Stimulated activated CD4-positive, alpha-beta T cell treated with anti-CD3 and anti-CD28 coated beads, TNF-alpha, amount 100 ng/mL, for 4 hours (primary cell): Measurements from ENCODE around the gene ZMIZ2.
"Not testable (repeated sequence)": the region's sequence is repeated elsewhere in the genome, so short reads cannot be mapped to it uniquely, and the experiment has no call there.

Experiments
- DNase-seq, 3 experiments: peaks; one replicate each; pipeline ENCODE4 v3.0.0-alpha.2; 2020; ENCODE audit warnings: low read depth in 3 of 3

Gene ZMIZ2

GRCh38 chr7:44802418-44803025, 53.9 kb downstream of the ZMIZ2 start:
- no peak for DNase-seq

DNA sequence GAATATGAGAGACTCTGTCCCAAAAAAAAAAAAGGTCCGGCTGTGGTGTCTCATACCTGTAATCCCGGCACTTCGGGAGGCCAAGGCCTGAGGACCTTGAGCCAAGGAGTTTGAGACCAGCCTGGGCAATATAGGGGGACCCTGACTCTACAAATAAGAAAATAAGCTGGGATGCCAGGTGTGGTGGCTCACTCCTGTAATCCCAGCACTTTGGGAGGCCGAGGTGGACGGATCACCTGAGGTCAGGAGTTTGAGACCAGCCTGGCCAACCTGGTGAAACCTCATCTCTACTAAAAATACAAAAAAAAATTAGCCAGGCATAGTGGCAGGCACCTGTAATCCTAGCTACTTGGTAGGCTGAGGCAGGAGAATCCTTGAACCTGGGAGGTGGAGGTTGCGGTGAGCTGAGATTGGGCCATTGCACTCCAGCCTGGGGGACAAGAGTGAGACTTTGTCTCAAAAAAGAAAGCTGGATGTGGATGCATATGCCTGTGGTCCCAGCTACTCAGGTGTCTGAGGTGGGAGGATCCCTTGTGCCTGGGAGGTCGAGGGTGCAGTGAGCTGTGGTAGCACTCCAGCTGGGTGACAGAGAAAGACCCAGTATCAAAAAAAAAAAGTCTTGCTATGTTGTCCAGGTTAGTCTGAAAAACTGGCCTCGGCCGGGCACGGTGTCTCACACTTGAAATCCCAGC, 55.3 kb downstream of the ZMIZ2 start:
- not testable (repeated sequence) for DNase-seq

DNA sequence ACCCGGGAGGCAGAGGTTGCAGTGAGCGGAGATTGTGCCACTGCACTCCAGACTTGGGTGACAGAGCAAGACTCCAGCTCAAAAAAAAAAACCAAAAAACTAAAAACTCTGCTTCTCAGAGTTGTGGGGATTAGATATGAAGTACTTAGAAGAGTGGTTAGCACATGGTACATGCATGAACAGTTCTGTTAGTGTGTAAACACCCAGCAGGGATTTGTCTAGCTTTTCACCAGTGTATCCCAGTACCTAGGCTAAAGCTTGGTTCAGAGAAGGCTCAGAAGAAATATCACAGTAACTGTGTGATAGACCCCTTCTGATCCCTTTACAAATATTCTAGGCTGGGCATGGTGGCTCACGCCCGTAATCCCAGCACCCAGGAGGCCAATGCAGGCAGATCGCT, 57.3 kb downstream of the ZMIZ2 start:
- no peak for DNase-seq

- DNase-seq = no peak
Observed at GRCh38 chr7:44808914-44809393, 60.3 kb downstream of the ZMIZ2 start.

- no peak for DNase-seq
Observed at GRCh38 chr7:44811093-44811492, 62.4 kb downstream of the ZMIZ2 start.

- DNase-seq = no peak
Observed at GRCh38 chr7:44811571-44811970, 62.9 kb downstream of the ZMIZ2 start.

DNA sequence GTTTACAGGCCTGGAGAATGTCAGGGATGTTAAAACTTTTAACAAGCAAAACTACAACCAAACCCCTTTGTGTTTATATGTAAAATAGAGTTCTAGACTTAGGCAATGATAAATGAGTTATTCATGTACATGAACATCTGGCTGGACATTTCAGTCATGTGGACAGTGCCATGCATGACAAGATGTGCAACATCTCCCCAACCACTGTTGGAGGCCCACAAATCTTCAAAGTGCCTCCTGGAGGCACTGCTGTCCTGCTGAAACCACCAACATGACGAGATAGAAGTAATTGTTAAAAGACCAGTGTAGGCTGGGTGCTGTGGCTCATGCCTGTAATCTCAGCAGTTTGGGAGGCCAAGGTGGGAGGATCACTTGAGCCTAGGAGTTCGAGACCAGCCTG, 66.3 kb downstream of the ZMIZ2 start:
- DNase-seq = no peak

GRCh38 chr7:44819292-44819691, 70.6 kb downstream of the ZMIZ2 start:
- DNase-seq = no peak
